Psoas muscle (tissue), 8 donors: ENCODE data around the gene RIC8B. TPM values are rescaled to one million over a fixed set of nuclear protein-coding genes. Genes with fewer than 3 reads are reported as not detected.

Experiments
- ATAC-seq, 4 donors: fragments of 200-7000 bp; cut with Tn5 transposase; one replicate each; pipeline ENCODE4 v1.9.1; 2020; ENCODE audit warnings: moderate library complexity in 3 of 4, mild to moderate bottlenecking in 2 of 4
- DNase-seq, 2 donors: peaks; one replicate each; pipeline ENCODE4 v3.0.0-alpha.2; 2020
- H3K27ac ChIP-seq: fragments of 200-600 bp; one replicate; pipeline ENCODE4 v1.8.0; 2022
- H3K27me3 ChIP-seq, 3 donors: fragments of 200-600 bp in 1 of 3; one replicate each; pipeline versions ENCODE4 v1.6.1 to v1.8.0; 2013 to 2022; ENCODE audit warnings: low read length in 2 of 3, mild to moderate bottlenecking in 2 of 3, moderate library complexity in 1 of 3; ENCODE audit not compliant: insufficient read depth in 3 of 3
- H3K36me3 ChIP-seq, 2 donors: fragments of 200-600 bp in 1 of 2; one replicate each; pipeline versions ENCODE4 v1.6.1 to v1.8.0; 2013 to 2022; ENCODE audit warnings: low read depth in 1 of 2, mild to moderate bottlenecking in 1 of 2, moderate library complexity in 1 of 2; ENCODE audit not compliant: insufficient read depth in 1 of 2
- H3K4me1 ChIP-seq: fragments of 200-600 bp; one replicate; pipeline ENCODE4 v1.8.0; 2022
- H3K4me3 ChIP-seq: fragments of 200-600 bp; one replicate; pipeline ENCODE4 v1.8.0; 2022; ENCODE audit warnings: mild to moderate bottlenecking
- H3K9me3 ChIP-seq: fragments of 200-600 bp; one replicate; pipeline ENCODE4 v1.8.0; 2022
- CTCF ChIP-seq: fragments of 200-600 bp; IDR thresholded peaks from one replicate; pipeline ENCODE4 v1.8.0; 2022; ENCODE audit warnings: antibody characterized with exemption
- WGBS, 3 donors: extraction: QIAGEN DNeasy Blood & Tissue Kit; methylation state at CpG; one replicate each; pipeline versions ENCODE4 v1.1.6 to v1.1.7; 2013; 5-methylcytosine and 5-hydroxymethylcytosine counted together
- intact Hi-C, 2 donors: fragments of 100-400 bp; cut with DNase I; formaldehyde crosslinking; loops; one replicate each; pipeline versions ENCODE4 v1.11.0 to v1.14.2; 2022
- polyA plus RNA-seq, 3 donors: library from polyadenylated mRNA; stranded (reverse); fragments of 200-250 nt; gene quantifications; one replicate each; pipeline ENCODE4 v1.2.3, GENCODE V29; 2013
- total RNA-seq, 4 donors: library from RNA; stranded (reverse); fragmentation: NEBNext Ultra II Directional in 2 of 4; extraction: Animal tissue kit (Norgen Biotek cat#: 25700) in 2 of 4; gene quantifications; one replicate each; pipeline versions ENCODE4 v1.2.1 to v1.2.4, GENCODE V29; 2021 to 2023
- donor health status: healthy with polysubstance abuse.
- donor health status: DM: no; HTN: no; CAD: no; lungs with moderate emphysema.
- donor health status: Bipolar disorder and iron deficiency.
- donor health status: healthy.
- donor health status: DM: yes; HTN: yes; CAD: no.
- donor health status: DM: no; HTN: no; CAD: no.
- donor health status: DM: no; HTN: no; CAD: no.
- donor health status: DM: yes; HTN: yes; CAD: no.

Gene RIC8B
- total and polyA plus RNA-seq, 7 donors = 4.9 to 19.3 (median 10.5) TPM

DNA sequence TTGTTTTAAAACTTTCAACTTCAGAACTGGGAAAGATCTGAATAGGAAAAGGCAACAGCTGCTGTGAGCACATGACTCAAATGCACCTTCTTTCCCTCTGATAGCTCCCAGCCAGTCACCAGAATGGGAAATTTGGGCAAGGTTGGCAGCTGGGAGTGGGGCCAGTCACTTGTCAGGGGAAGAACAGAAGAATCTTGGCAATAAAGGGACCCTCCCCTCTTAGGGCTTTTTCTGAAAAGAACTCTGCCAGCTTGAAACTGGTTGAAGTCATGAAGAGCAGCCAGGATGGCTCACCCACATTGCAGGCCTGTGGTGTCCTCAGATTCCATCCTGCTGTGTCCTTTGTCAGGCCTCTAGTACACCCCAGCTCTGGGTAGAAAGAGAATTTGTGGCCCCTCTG lies 10.3 kb upstream of the RIC8B start:
- intact Hi-C loops = no loop called here
- Histone ChIP-seq H3K9me3 (no peaks in the 10 kb centered on the region), H3K4me1 (peaks cover 26% of the 10 kb centered on the region), H3K27ac (no peak overlapping the region), H3K27me3 (no peaks in the 10 kb centered on the region), H3K4me3 (no peak overlapping the region), H3K36me3 (no peaks in the 10 kb centered on the region)
- no peak for DNase-seq
- ATAC-seq = no peak
- TF ChIP-seq CTCF = no peak

DNA sequence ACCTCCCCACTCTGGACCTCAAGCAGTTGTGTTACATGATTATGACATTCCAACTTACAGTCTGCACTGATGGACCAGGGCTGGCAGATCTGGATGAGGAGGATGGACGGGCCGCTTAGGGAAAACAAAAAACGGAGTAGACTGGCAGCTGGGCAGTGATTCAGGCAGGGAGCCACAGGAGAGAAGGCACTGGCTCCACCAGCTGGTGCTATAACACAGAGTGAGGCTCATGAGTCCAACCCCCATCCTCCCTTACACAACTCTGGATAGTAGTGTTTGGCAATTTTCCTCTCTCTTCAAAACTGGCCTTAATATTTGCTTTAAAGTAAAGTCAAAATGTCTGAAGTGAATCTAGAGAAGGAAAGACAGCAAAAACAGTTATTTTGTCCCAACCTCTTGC lies 9.7 kb upstream of the RIC8B start:
- intact Hi-C loops = no loop called here
- no peak for TF ChIP-seq CTCF

GRCh38 chr12:106766393-106766826 lies 8.1 kb upstream of the RIC8B start:
- peak in 3 of 4 donors; percentile 53 to 80 (median 67) for ATAC-seq

More for the DNA sequence above, 9.7 kb upstream of the RIC8B start:
- no peaks in the 10 kb centered on the region for H3K9me3 ChIP-seq
- DNase-seq (no peak), ATAC-seq (peak in 3 of 4 donors; percentile 61 to 71 (median 69))
- H3K27ac ChIP-seq = no peak overlapping the region
- WGBS, 3 donors = 42 to 59% (median 53%) methylated on average over 3 of the region's 3 CpGs
- no peaks in the 10 kb centered on the region for H3K27me3 ChIP-seq
- H3K4me1 ChIP-seq = peaks cover 23% of the 10 kb centered on the region
- no peaks in the 10 kb centered on the region for H3K36me3 ChIP-seq
- H3K4me3 ChIP-seq = no peak overlapping the region

GRCh38 chr12:106767206-106767605 lies 7.3 kb upstream of the RIC8B start:
- WGBS, 3 donors = 28 to 59% (median 34%) methylated on average over 2 of the region's 2 CpGs
- no peak for DNase-seq
- Histone ChIP-seq H3K4me3 (no peak overlapping the region), H3K27me3 (no peaks in the 10 kb centered on the region), H3K36me3 (no peaks in the 10 kb centered on the region), H3K27ac (no peak overlapping the region), H3K4me1 (peaks cover 23% of the 10 kb centered on the region), H3K9me3 (no peaks in the 10 kb centered on the region)
- intact Hi-C loops = no loop called here
- no peak for TF ChIP-seq CTCF
- ATAC-seq = peak in 1 of 4 donors; percentile 37

More at GRCh38 chr12:106766393-106766826, 8.1 kb upstream of the RIC8B start:
- H3K27me3 ChIP-seq = no peaks in the 10 kb centered on the region
- no peaks in the 10 kb centered on the region for H3K9me3 ChIP-seq
- H3K4me1 ChIP-seq = peaks cover 23% of the 10 kb centered on the region
- TF ChIP-seq CTCF = no peak
- no peak overlapping the region for H3K4me3 ChIP-seq
- no peak overlapping the region for H3K27ac ChIP-seq
- peak in 1 of 2 donors; percentile 64 for DNase-seq
- no peaks in the 10 kb centered on the region for H3K36me3 ChIP-seq
- 23 to 35% (median 24%) methylated on average over 8 of the region's 8 CpGs for WGBS, 3 donors
- intact Hi-C loops = no loop called here
